OCI-M2 (cell line): ENCODE results near the gene DCPS.
"Not testable (repeated sequence)": the region's sequence is repeated elsewhere in the genome, so short reads cannot be mapped to it uniquely, and the experiment has no call there.

Experiments used
- DNase-seq: peaks from one replicate; lab custom pipeline; 2025; ENCODE audit not compliant: unreplicated experiment; lab: John Stamatoyannopoulos, UW

The DCPS gene

GRCh38 chr11:126381960-126382359 lies 78.1 kb downstream of the DCPS start:
- DNase-seq: not testable (repeated sequence)

- not testable (repeated sequence) for DNase-seq
Measured at GRCh38 chr11:126382641-126383040, 78.8 kb downstream of the DCPS start.

GRCh38 chr11:126383339-126384335 lies 79.8 kb downstream of the DCPS start:
- no peak for DNase-seq

- DNase-seq: no peak
Measured at GRCh38 chr11:126384449-126385070, 80.7 kb downstream of the DCPS start.

GRCh38 chr11:126385991-126386728 lies 82.3 kb downstream of the DCPS start:
- no peak for DNase-seq

GRCh38 chr11:126386729-126387071 lies 82.8 kb downstream of the DCPS start:
- DNase-seq: not testable (repeated sequence)

- no peak for DNase-seq
Measured at GRCh38 chr11:126387857-126388256, 84.0 kb downstream of the DCPS start.

GRCh38 chr11:126390272-126390867 lies 86.5 kb downstream of the DCPS start:
- no peak for DNase-seq

- no peak for DNase-seq
Measured at GRCh38 chr11:126391286-126391954, 87.6 kb downstream of the DCPS start.

- DNase-seq: no peak
Measured at GRCh38 chr11:126391970-126392632, 88.2 kb downstream of the DCPS start.

- no peak for DNase-seq
Measured at GRCh38 chr11:126392633-126393013, 88.8 kb downstream of the DCPS start.

- DNase-seq: no peak
Measured at GRCh38 chr11:126393143-126393542, 89.3 kb downstream of the DCPS start.

- DNase-seq: no peak
Measured at GRCh38 chr11:126394036-126394435, 90.2 kb downstream of the DCPS start.

- DNase-seq: not testable (repeated sequence)
Measured at GRCh38 chr11:126394634-126395072, 90.8 kb downstream of the DCPS start.
